Activated CD4-positive, CD25-positive, alpha-beta regulatory T cell treated with anti-CD3 and anti-CD28 coated beads, Interleukin-2, amount 50 U/mL, for 16 hours (primary cell): ENCODE measurements around the gene AGO4.
"Not testable (repeated sequence)": the region's sequence is repeated elsewhere in the genome, so short reads cannot be mapped to it uniquely, and the experiment has no call there.

Experiments
- DNase-seq: peaks from one replicate; pipeline ENCODE4 v3.0.0-alpha.2; 2020; ENCODE audit warnings: low read depth, low spot score

Gene AGO4

DNA sequence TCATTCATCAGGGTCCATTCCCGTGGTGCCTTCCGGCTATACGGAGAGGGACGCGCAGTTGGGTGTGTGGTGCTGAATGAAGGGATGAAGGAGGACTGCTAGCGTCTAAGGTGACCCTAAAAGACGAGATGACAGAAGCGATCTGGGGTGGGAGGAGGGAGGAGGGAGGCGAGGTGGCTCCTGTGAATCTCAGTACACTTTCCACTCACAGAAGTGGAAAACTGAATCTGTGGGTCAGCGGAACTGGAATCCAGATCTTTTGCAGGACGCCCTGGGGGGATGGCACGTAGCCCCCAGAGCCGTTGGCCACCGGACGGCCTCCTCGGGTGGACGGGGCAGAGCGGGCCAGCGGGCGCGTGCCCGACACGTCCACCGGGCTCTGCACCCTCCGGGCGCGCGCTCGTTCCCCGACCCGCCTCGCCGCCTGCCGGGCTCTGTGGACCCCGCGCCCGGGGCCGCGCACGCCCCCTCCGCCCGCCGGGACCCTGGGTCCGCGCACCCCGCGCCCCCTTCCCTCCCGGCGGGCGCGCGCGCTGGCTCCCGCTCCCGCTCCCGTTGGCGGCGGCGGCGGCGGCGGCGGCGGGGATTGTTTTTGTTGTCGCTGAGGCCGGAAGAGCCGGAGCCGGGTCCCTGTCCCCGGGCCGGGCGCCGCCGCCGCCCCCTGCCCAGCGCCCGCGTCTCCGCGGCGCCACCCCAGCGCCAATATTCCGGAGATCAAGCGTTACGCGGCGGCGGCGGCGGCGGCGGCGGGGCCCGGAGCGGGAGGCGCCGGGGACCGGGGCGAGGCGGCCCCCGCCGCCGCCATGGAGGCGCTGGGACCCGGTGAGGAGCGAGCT lies at the start of gene AGO4:
Gene AGO4 (plus strand): TSS at position 403 of the 836 bp plus-strand sequence. CDS start 401 bp downstream, at position 804.
- no peak for DNase-seq

DNA sequence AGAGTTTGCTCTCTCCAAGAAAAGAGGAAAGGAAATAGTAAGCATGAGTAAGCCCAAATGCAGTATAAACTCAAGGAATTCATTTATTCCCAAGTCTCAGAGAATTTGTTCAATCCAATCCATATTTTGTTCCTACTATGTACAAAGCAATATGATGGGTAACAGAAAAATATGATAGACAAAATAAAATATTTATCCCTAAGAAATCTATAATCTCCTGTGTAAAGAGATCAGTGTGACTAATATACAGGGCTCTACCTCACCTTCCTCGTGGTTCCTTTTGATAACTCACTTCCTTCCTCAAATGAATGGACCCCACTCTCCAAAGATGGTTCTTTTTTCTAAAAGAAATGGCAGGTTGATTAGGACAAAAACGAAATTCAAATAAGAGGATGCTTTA lies 45.7 kb upstream of the AGO4 start:
- no peak for DNase-seq

DNA sequence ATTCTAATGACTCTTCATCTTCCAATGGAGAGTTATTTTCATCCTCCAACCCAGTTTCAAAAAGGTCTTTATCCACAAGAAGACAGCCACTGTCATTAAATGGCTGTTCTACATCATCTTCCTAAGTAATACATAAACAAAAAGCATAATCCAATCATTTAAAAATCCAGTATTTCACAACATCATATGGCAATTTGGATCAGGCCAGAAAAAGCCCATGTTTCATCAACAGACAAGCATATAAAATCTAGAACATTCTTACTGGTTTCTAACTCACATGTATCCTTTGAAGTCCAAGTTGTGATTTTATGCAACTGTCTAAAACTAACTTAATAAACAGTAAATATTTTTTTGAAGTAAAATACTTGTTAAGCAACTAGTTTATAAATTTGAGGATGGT lies 44.6 kb upstream of the AGO4 start:
- DNase-seq = no peak

DNA sequence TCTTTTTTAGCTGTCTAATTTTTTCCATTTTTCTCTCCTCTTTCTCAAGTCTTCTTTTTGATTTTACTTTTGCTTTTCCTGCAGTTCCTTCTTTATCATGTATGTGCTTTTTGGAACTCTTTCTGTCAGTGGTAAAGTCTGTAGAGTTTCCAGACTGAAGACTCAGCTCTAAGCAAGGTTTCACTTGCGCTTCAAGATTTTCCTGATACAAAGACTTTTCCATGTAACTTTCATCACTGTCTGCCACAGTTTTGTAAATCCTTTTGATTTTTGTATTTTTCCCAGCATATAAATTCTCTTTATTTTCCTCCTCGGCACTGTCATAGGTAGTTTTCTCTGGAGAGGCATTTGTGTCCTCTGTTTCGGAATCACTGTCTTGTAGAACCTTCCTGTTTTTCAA lies 43.5 kb upstream of the AGO4 start:
- DNase-seq = no peak

DNA sequence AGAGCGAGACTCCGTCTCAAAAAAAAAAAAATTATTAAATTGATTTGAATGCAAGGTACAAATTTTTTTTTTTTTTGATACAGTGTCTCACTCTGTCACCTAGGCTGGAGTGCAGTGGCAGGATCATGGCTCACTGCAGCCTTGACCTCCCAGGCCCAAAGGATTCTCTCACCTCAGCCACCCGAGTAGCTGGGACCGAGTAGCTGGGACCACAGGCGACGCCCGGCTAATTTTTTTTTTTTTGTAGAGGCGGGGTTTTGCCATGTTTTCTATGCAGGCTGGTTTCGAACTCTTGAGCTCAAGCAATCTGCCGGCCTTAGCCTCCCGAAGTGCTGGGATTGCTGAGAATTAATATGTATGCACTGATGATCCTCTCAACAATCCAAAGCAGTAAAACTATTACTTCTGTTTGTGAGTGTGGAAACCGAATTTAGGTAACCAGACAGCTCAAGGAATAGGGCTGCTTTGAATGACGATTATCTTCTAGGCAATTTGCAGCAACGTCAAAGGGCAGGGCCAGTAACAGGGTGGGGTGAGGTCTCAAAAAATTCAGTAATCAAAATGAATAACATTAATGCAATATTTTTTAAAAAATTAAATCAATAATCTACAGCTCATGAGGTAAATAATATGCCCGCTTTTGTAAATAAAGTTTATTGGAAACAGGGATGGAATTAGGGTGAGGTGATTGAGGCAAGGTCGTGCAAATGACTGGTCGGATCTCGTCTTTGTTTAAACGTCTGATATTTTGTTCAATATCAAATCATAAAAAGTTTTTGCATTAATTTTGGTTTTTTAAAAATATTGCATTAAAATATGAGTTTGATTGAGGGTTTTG lies 39.2 kb upstream of the AGO4 start:
- DNase-seq = no peak

DNA sequence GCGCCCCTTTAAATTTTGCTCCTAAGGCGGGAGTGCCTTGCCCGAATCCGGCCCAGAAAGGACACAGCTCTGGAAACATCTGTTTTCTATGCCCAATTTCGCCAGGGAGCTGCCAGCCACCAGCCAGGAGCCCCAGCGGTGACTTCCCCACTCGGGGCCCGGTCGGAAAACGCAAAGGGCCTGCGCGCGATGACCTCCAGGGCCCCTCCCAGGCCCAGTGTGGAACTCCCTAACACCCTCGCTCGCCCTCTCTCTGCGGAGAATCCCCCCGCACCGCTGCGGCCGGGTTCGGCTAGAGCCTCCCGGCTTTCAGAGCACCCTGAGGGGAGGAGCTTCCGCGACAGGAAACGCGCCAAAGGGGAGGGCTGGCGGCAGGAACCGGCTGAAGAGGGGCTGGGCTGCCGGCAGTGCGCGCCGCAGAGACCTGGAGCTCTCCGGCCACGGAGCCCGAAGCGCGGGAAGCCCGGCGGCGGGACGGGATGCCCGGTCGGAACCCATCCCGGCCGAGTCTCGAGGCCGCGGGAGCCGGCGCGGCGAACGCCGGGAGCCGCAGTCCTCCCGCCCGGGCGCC lies 38.5 kb upstream of the AGO4 start:
- peak; percentile 62 for DNase-seq

DNA sequence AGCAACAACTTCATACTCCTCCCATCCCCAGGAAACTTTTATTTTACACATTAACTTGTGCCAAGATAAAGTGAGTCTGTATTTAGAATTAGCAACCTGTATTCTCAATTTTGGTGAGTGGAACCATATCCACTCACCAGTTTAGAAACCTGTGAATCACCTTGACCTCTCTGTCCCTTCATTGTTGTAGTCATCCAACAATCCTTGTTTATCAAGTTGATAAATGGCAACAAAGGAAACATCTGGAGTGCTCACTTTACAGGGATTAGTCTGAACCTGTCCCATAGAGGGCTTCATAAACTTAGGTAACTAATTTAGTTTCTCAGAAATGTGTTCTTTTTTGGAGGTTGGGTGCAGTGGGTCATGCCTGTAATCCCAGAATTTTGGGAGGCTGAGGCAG lies 34.1 kb upstream of the AGO4 start:
- DNase-seq = no peak

DNA sequence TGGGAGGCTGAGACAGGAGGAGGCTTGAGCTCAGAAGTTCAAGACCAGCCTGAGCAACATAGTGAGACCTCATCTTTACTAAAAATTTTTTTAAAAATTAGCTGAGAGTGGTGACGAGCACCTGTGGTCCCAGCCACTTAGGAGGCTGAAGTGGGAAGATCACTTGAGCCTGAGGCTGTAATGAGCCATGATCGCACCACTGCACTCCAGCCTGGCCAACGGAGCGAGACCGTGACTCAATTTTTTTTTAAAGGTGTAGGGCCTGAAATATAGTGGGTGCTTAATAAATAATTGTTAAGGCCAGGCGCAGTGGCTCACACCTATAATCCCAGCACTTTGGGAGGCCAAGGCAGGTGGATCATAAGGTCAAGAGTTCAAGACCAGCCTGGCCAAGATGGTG lies 31.6 kb upstream of the AGO4 start:
- DNase-seq = not testable (repeated sequence)

DNA sequence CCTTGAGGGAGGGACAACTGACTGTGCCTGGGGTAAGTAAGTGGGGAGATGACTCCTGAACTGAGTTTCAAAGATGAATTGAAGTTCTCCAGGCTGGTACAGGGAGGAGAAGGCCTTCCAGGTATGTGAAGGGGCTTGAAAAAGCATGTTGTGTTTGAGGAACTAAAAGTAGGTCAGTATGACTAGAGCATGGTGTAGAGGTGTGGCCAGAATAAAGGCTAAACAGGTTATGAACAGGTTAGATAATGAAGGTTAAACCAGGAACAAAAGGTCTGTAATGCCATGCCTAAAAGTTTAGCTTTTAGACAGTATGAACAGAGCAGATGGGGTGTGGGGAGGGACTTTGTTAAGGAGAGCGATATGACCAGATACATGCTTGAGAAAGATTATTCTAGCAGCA lies 30.7 kb upstream of the AGO4 start:
- DNase-seq = no peak

DNA sequence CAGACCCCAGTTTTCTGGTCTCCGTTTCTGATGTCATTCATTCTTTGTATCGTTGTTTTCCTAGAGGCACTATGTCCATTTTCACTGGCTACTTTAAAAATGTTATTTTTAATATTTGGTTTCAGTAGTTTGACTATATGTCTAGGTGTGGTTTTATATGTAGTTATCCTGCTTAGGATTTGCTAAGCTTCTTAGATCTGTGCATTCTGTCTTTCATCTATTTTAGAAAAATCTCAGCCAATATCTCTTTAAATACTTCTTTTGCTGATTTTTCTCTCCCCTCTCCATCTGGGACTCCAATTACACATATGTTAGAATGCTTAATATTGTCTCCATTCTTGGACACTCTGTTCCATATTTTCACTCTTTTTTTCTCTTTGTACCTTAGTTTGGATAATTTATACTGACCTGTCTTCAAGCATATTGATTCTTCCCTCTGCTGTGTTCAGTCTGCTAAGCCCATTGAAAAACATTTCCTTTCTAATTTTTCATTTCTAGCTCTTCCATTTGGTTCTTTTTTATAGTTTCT lies 24.7 kb upstream of the AGO4 start:
- DNase-seq = no peak

DNA sequence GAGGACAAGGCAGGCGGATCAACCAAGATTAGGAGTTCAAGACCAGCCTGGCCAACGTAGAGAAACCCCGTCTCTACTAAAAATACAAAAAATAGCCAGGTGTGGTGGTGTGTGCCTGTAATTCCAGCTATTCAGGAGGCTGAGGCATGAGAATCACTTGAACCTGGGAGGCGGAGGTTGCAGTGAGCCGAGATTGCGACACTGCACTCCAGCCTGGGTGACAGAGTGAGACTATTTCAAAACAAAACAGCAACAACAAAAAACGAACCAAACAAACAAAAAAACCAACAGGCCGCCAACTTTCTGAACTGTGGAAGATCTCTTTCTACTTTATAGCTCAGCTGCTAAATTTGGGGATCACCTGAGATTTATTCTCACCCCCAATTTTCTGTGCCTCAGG lies 23.5 kb upstream of the AGO4 start:
- not testable (repeated sequence) for DNase-seq

DNA sequence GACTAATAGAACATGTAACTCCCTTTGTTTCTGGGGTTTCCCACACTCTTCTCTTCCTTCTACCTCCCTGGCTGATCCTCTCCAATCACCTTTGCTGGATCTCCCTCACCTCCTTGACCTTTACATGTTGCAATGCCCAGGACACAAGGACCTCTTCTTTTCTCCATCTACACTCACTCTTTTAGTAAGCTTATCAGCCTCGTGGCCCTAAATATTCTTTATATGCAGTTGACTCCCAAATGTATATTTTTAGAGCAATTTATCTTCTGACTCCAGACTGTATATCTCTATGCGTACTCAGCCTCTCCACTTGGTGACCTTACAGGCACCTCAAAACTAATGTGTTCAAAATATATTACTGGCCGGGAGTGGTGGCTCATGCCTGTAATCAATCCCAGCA lies 19.7 kb upstream of the AGO4 start:
- DNase-seq = no peak

DNA sequence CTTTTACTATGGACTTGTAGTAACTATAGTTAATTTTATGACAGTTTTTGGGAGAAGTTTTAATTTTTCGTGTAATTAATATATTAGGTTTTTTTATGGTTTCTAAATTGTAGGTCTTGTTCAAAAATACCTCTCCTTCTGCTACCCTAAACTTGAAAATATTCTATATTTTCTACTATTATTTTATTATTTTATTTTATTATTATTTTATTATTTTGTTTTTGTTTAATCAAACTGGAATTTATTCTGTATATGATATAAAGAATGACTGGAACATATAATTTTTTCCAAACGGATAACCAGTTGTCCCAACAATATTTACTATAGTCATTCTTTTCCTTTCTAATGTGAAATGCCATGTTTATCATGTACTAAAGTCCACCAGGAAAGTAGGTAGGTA lies 17.1 kb upstream of the AGO4 start:
- DNase-seq = no peak

DNA sequence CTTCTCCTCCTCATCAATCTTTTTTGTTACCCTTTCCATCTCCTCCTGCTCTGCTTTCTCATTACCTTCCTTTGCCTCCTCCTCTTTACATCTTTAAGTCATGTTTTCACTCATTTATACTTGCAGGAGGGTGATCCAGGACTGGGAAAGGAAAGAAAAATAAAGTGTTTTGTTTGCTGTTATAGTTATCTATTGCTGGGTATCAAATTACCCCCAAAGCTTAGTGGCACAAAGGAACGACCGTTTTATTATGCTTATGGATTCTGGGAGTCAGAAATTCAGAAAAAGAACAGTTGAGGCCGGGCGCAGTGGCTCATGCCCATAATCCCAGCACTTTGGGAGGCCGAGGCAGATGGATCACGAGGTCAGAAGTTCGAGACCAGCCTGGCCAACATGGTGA lies 12.5 kb upstream of the AGO4 start:
- DNase-seq = no peak

DNA sequence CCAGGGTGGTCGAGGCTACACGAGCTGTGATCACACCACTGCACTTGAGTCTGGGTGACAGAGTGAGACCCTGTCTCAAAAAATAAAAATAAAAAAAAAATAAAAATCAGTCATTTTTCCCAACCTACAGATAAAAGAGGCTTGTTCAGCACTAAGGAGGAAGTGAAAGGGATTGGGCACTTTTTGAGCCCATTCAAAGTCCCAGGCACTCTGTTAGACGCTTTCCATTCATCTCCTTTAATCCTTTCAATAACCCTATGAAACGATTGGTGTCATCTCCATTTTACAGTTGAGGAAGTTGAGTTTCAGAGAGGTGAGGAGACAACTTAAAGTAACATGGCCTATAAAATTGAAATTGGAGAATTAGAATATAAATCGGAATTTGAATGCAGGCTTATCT lies 10.4 kb upstream of the AGO4 start:
- DNase-seq = no peak

DNA sequence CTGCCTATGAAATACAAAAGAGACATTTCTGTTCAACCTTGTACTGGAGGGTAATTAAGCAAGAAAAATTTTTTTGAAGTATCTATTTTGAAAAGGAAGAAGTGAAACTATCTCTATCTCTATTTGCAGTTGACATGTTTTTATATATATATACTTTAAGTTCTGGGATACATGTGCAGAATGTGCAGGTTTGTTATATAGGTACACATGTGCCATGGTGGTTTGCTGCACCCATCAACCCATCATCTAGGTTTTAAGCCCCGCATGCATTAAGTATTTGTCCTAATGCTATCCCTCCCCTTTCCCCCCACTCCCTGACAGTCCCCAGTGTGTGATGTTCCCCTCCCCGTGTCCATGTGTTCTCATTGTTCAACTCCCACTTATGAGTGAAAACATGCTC lies 9.8 kb upstream of the AGO4 start:
- not testable (repeated sequence) for DNase-seq

DNA sequence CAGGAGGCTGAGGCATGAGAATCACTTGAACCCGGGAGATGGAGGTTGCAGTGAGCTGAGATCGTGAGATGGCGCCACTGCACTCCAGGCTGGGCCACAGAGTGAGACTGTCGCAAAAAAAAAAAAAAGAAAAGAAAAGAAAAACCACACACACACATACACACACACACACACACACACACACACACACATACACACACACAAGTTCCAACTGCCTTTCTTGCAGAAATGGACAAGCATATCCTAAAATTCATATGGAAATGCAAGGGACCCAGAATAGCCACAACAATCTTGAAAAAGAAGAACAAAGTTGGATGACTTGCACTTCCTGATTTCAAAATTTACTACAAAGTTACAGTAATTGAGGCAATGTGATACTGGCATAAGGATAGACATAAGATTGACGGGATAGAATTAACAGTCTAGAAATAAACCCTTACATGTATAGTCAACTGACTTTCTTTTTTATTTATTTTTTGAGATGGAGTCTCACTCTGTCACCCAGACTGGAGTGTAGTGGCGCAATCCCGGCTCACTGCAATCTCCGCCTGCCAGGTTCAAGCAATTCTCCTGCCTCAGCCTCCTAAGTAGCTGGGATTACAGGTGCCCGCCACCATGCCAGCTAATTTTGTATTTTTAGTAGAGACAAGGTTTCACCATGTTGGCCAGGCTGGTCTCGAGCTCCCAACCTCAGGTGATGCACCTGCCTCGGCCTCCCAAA lies 7.5 kb upstream of the AGO4 start:
- not testable (repeated sequence) for DNase-seq

DNA sequence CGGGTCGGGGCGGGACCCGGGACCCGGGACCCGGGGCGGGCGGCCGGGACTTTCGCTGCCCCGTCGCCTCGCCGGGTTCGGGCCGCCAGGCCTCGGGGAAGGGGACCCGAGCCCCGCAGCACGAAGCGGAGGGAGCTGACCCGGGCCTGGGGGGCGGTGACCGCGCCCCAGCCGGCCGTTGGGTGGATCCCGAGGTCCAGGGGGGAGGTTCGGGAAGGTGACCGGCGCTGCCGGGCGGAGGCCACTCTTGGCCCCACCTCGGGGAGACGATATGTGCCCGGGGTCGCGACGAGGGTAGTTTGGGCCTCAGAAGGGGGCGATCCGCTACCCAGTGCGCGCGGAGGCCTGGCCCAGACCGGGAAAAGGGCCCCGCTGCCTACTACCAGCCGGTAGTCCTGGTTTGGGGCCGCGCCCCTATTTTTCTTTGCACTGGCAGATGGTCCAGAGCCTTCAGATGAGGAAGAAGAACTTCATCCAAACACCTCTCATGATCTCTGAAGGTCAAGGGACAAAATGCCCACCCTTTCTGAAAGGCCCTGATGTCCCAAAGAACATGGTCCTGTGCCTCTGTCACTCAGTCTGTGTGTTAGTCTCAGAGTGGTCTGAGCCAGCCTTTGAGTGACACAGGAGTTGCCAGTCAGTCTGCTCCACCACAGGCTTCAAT lies 766 bp downstream of the AGO4 start:
- no peak for DNase-seq

DNA sequence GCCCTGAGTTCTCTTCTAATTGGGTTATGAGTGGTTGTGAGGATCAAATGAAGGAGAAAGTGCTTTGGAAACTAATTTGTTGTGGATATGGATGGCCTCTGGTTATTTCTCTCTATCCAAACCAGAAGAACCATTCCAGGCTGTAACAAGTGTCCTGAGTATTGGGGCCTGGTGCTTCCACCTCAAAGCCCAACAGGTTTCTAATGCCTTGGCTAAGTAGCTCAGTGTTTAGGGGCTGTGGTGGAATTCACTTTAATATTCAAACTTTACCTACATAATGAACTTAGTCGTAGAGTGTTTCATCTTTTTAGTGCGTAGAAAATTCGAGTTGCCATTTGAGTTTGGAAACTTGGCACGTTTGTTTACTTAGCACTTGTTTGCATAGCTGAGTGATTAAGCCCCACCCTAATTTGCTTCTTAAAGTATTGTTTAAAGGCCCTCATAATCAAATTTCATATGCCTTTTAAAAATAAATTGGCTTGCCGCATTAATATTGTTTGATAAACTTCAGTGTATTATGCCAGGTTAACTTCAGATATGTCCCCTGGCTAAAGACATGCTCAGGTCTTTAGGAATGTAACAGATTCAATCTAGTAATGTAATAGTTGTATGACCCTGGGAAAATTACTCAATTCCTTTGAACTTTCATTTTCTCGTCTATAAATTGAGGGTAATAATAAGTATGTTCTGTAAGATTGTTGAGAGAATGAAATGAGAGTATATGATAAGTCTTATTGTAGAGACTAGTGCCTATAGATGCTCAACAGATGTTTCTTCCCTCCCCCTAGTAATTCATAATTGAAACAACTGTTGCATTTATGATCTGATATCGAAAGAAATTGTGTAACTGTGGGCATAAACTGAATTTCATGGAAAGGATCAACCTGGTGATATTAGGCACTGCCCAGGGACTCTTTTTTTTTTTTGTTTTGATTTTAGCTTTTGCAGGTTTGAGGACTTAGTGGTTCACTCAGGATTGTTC lies 1.6 kb downstream of the AGO4 start:
- DNase-seq = no peak
